Activated CD8-positive, alpha-beta memory T cell treated with anti-CD3 and anti-CD28 coated beads, Interleukin-2, amount 10 ng/mL, durations not matched to agents 7 days and 5 days (primary cell): ENCODE data around the gene PLK5. TPM values are rescaled to one million over a fixed set of nuclear protein-coding genes. Genes with fewer than 3 reads are reported as not detected.
A peak's percentile ranks its signal among the peaks of the same experiment; 100 is the strongest.
"Not testable (repeated sequence)": the region's sequence is repeated elsewhere in the genome, so short reads cannot be mapped to it uniquely, and the experiment has no call there.

Source experiments
- ATAC-seq: fragments of 150-1000 bp; cut with Tn5 transposase; one replicate; pipeline ENCODE4 v1.10.0; 2021; ENCODE audit warnings: moderate library complexity
- CTCF ChIA-PET: fragments of 350-600 bp; sonication (Branson Sonifier 250); formaldehyde crosslinking; loops from one replicate; lab custom pipeline; 2021; ENCODE audit warnings: antibody characterized with exemption; lab: Charles Lee
- DNase-seq: peaks from one replicate; pipeline ENCODE4 v3.0.0-alpha.2; 2020
- H3K27ac Mint-ChIP-seq: one replicate; pipeline ENCODE4 v1.8.0; 2021; ENCODE audit warnings: mild to moderate bottlenecking, mixed read lengths
- H3K27me3 Mint-ChIP-seq: one replicate; pipeline ENCODE4 v1.8.0; 2021; ENCODE audit warnings: mixed read lengths
- H3K36me3 Mint-ChIP-seq: one replicate; pipeline ENCODE4 v1.8.0; 2021; ENCODE audit warnings: mild to moderate bottlenecking, mixed read lengths
- H3K4me1 Mint-ChIP-seq: one replicate; pipeline ENCODE4 v1.8.0; 2021; ENCODE audit warnings: mixed read lengths
- H3K4me3 Mint-ChIP-seq: one replicate; pipeline ENCODE4 v1.8.0; 2021; ENCODE audit warnings: mild to moderate bottlenecking, moderate library complexity, mixed read lengths
- H3K9me3 Mint-ChIP-seq: one replicate; pipeline ENCODE4 v1.8.0; 2022; ENCODE audit warnings: low read depth, mixed read lengths
- total RNA-seq, 2 experiments: library from RNA; stranded (reverse); gene quantifications; one replicate each; pipeline ENCODE4 v1.2.3, GENCODE V29; 2021

PLK5 gene
- total RNA-seq, 2 experiments from 2014 or later, result not detected

DNA sequence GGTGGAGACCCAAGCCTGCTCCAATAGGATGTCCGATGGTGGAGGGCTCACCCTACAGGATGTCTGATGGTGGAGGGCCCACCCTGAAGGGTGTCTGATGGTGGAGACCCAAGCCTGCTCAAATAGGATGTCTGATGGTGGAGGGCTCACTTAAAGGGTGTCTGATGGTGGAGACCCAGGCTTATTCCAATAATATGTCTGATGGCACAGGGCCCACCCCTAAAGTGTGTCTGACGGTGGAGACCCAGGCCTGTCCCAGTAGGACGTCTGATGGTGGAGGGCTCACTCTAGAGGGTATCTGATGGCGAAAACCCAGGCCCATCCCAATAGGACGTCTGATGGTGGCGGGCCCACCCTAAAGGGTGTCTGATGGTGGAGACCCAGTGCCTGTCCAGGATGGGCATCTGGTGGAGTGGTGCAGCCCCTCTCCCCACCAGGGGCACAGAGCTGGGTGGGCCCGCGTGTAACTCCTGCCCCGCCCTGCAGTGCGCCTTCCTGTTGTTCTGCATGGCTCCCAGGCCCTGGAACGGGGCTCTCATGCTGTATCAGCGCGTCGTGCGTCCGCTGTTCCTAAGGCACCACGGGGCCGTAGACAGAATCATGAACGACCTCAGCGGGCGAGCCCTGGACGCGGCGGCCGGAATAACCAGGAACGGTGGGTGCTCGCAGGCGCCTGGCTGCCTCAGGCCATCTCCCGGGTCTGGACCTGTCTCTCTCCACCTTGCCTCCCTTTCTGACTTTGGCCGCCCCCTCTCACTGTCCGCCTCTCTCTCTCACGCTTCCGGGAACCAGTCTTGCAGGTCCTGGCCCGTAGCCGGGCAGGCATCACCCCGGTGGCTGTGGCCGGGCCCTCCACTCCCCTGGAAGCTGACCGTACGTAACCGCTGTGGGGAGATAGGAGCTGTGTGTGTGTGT, 27.8 kb upstream of the PLK5 start:
- CTCF ChIA-PET, result no interaction called here
- no peaks in the 10 kb centered on the region for H3K9me3 Mint-ChIP-seq
- DNase-seq (no peak), ATAC-seq (no peak)
- H3K27me3 Mint-ChIP-seq, result peaks cover 9% of the 10 kb centered on the region
- H3K36me3 Mint-ChIP-seq, result no peaks in the 10 kb centered on the region
- H3K4me3 Mint-ChIP-seq, result no peak overlapping the region
- no peak overlapping the region for H3K27ac Mint-ChIP-seq
- peaks cover 3% of the 10 kb centered on the region for H3K4me1 Mint-ChIP-seq

DNA sequence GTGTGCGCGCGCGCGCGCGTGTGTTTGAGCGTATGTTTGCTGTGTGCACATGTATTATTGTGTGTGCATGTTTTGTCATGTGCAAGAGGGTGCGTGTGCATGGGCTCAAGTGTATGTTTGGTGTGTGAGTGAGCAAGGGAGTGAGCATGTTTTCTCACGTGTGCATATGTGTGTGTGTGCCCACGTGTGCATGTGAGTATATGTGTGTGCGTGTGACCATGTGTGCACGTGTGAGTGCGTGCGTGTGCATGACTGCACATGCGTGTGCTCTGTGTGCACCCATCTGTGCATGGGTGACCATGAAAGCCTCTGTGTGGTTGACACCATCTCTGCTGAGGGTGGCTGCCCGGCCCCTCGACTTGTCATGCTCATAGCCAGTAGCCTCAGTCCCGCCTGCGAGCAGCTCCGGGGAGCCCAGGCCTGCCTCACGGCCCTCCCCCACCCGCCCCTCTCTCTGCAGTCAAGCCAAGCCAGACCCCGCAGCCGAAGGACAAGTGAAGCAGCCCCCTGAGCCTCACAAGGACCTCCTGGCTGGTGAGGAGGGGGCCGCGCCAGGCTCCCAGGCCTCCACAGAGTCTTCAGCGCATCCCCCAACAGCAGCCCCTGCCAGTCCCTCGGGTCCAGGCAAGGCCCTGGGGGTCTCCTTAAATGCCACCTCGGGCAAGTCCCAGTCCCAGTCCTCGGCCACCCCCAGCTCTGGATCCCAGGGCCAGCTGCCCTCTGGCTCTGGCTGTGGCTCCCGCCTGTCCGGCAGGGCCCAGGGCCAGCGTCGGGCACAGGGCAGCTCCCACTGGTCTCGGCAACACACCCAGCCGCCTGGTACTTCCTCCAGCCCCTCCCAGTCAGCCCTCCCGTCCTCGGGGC, 26.9 kb upstream of the PLK5 start:
- no peaks in the 10 kb centered on the region for H3K36me3 Mint-ChIP-seq
- no peaks in the 10 kb centered on the region for H3K9me3 Mint-ChIP-seq
- DNase-seq (no peak), ATAC-seq (no peak)
- H3K4me1 Mint-ChIP-seq, result peaks cover under 1% of the 10 kb centered on the region
- CTCF ChIA-PET, result no interaction called here
- H3K4me3 Mint-ChIP-seq, result no peak overlapping the region
- no peak overlapping the region for H3K27ac Mint-ChIP-seq
- peaks cover 4% of the 10 kb centered on the region for H3K27me3 Mint-ChIP-seq

DNA sequence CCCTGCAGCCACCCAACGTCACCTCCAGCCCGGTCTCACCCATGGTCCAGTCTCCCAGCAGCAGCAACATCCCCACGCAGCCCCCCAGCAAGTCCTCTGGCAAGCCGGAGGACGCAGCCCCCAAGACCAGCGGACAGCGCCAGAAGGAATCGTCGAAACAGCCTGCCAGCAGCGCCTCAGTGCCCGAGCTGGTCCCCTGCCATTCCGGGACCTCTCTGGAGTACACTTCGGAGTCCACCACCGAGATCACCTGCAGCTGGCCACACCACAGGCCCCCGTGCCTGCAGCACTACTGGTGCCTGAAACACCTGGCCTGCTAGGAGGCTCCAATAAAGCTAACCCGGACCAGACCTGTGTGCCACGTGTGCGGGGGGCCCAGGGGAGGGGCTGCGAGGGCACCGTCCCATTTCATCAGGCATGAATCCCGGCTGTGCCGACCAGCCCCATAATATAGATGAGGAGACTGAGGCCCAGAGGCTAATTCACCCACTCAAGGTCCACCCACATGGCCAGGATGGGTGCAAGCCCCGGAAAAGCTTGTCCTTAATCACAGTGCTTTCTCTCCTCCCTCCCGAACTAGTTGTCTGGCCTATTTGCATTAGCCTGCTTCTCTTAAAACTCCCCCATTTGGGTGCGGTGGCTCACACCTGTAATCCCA, 26.2 kb upstream of the PLK5 start:
- CTCF ChIA-PET, result no interaction called here
- peaks cover 2% of the 10 kb centered on the region for H3K27me3 Mint-ChIP-seq
- peaks cover 2% of the 10 kb centered on the region for H3K4me1 Mint-ChIP-seq
- H3K36me3 Mint-ChIP-seq, result no peaks in the 10 kb centered on the region
- DNase-seq, result no peak
- no peak overlapping the region for H3K27ac Mint-ChIP-seq
- no peak for ATAC-seq
- no peak overlapping the region for H3K4me3 Mint-ChIP-seq
- H3K9me3 Mint-ChIP-seq, result no peaks in the 10 kb centered on the region

DNA sequence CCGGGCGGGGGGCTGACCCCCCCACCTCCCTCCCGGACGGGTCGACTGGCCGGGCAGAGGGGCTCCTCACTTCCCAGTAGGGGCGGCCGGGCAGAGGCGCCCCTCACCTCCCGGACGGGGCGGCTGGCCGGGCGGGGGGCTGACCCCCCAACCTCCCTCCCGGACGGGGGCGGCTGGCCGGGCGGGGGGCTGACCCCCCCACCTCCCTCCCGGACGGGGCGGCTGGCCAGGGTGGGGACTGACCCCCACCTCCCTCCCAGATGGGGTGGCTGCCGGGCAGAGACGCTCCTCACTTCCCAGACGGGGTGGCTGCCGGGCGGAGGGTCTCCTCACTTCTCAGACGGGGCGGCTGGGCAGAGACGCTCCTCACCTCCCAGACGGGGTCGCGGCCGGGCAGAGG, 24.6 kb upstream of the PLK5 start:
- H3K4me3 Mint-ChIP-seq, H3K36me3 Mint-ChIP-seq, ATAC-seq, DNase-seq, H3K9me3 Mint-ChIP-seq, CTCF ChIA-PET, H3K4me1 Mint-ChIP-seq, H3K27ac Mint-ChIP-seq: not testable (repeated sequence)
- H3K27me3 Mint-ChIP-seq, result peaks cover 11% of the 10 kb centered on the region

DNA sequence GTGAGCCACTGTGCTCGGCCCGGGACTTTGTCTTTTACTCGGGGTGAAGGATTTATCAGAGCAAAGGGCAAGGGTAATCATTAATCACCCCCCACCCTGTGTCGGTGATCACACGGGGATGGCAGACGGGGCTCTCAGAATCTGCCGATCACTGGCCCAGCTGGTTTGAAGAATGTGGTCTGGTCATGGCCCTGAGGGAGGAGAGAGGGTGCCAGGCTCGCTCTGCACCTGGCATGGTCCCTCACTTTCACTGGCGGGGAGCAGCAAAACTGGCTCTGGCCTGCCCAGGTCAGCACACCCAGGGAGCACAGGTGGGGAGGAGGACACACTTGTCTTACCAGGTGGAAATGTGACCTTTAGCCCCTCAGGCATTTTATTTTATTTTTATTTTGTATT, 22.7 kb upstream of the PLK5 start:
- Mint-ChIP-seq H3K4me1 (peaks cover 4% of the 10 kb centered on the region), H3K4me3 (no peak overlapping the region), H3K9me3 (peaks cover under 1% of the 10 kb centered on the region), H3K27me3 (peaks cover 16% of the 10 kb centered on the region), H3K27ac (no peak overlapping the region), H3K36me3 (no peaks in the 10 kb centered on the region)
- CTCF ChIA-PET, result interaction anchor here (1.0 to 2.0 kb wide), 2 partner anchors 10 kb away, joined by 4 to 6 read pairs; partner anchors contain the start of gene REEP6
- DNase-seq (no peak), ATAC-seq (peak; percentile 21)

DNA sequence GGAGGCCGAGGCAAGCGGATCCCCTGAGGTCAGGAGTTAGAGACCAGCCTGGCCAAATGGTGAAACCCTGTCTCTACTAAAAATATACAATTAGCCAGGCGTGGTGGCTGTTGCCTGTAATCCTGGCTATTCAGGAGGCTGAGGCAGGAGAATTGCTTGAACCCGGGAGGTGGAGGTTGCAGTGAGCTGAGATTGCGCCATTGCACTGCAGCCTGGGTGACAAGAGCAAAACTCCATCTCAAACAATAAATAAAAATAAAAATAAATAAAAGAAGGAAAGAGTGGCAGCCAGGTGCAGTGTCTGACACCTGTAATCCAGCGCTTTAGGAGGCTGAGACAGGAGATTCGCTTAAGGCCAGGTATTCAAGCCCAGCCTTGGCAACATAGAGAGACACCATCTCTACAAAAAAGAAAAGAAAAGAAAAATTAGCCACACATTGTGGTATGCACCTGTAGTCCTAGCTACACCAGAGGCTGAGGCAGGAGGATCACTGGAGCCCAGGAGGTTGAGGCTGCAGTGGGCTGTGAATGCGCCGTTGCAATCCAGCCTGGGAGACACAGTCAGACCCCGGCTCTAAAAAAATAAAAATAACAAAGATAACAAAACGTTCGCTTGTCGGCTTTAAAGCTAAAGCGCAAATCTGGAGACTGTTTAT, 21.3 kb upstream of the PLK5 start:
- Mint-ChIP-seq H3K36me3 (no peaks in the 10 kb centered on the region), H3K27ac (peak overlapping the region; percentile 49), H3K9me3 (peaks cover 2% of the 10 kb centered on the region), H3K4me3 (no peak overlapping the region), H3K27me3 (peaks cover 16% of the 10 kb centered on the region), H3K4me1 (peaks cover 5% of the 10 kb centered on the region)
- CTCF ChIA-PET, result interaction anchor here (0.7 to 2.0 kb wide), 4 partner anchors 11 to 170 kb away, joined by 3 to 4 read pairs (median 4); no protein-coding TSS in a partner anchor
- no peak for DNase-seq
- no peak for ATAC-seq

DNA sequence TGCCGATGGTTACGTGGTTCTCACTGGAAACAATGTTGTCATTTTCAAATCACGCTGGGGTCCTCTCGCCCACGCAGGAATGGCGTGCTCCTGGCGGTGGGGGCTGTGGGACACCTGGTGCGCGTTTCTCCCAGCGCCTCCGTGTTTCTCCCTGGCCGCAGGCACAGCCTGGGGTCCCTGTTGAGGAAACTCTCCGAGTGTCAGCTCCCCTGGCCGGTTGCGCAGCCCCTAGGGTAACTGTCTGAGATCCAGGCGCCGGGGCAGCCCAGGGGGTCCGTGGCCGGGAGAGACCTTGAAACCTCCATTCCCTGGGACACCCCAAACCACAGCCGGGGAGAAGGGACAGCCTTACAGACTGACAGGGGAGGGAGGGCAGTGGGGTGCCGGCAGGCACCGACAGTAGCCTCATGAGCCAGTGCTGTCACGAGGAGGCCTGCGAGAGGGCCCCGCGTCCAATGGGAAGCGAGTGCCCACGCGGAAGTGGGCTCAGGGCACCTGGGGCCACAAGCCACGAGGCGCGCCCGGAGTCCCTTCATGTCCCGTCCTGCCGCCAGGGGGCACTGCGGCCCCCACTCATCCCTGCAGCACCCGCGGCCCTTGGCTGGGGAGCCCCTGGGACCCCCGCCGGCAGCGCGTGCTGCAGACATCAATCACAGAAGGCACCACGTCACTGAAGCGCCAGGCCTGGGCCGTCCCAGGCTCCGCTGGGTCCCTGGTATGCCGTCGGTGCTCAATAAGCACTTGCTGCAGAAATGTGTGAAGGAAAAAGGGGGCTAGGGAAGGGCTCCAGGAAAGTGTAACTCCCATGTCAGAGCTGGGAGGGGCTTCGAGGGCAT, 20.6 kb upstream of the PLK5 start:
- CTCF ChIA-PET, result interaction anchor here (0.7 to 2.0 kb wide), 4 partner anchors 12 to 169 kb away, joined by 3 to 4 read pairs (median 4); no protein-coding TSS in a partner anchor

DNA sequence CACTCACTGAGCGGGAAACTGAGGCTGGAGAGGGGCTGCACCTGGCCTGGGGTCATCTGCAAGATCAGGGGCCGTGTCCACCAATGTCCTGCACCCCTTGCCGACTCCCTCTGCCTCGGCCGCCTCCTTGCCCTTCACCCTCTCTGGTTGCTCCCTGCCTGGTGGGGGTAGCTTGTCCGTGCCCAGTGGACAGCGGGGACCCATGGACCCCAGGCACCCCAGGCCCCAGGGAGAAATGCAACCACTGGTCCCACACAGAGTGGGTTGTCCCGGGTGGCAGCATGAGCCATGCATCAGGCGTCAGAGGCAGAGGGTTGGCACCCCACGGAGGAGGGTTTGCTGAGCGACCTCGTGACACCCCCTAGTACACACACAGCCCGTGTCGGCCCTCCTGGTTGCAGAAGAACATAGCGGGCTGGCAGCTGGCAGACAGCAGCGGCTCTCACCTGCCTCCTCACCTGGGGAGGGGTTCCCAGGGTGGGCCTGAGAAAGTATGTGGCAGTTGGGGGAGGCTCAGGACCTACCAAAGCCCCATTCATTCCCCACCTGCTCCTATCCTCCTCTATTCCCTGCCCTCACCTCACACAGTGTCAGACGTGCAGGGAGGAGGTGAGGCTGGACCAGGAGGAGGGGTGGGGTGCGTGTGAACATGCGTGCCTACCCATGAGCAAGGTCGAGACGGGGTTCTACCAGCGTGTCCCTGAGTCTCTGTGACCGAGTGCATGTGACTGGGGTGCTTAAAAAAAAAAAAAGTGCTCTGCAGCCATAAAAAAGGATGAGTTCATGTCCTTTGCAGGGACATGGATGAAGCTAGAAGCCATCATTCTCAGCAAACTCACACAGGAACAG, 19.7 kb upstream of the PLK5 start:
- no peak for ATAC-seq
- DNase-seq, result no peak
- Mint-ChIP-seq H3K4me3 (no peak overlapping the region), H3K27ac (peak overlapping the region; percentile 24), H3K36me3 (no peaks in the 10 kb centered on the region), H3K9me3 (peaks cover 2% of the 10 kb centered on the region), H3K27me3 (peaks cover 20% of the 10 kb centered on the region), H3K4me1 (peaks cover 9% of the 10 kb centered on the region)
- CTCF ChIA-PET, result no interaction called here

More for the DNA sequence above, 20.6 kb upstream of the PLK5 start:
- ATAC-seq, result peak; percentile 51
- Mint-ChIP-seq H3K27me3 (peaks cover 16% of the 10 kb centered on the region), H3K27ac (no peak overlapping the region), H3K9me3 (peaks cover 2% of the 10 kb centered on the region), H3K4me3 (no peak overlapping the region), H3K4me1 (peaks cover 9% of the 10 kb centered on the region), H3K36me3 (no peaks in the 10 kb centered on the region)
- peak; percentile 75 for DNase-seq

DNA sequence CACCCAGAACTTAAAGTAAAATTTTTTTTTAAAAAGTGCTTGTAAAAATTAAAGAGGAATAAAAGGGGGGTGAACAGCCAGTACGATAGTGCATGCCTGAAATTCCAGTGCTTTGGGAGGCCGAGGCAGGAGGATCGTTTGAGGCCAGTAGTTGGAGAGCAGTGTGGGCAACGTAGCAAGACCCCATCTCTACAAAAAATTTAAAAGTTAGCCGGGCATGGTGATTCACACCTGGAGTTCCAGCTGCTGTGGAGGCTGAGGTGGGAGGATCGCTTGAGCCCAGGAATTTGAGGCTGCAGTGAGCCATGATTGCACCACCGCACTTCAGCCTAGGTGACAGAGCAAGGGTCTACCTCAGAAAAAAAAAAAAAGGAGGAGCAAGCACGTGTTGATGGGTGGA, 18.9 kb upstream of the PLK5 start:
- H3K4me1 Mint-ChIP-seq, result peaks cover 9% of the 10 kb centered on the region
- peaks cover 2% of the 10 kb centered on the region for H3K9me3 Mint-ChIP-seq
- no peak overlapping the region for H3K4me3 Mint-ChIP-seq
- ATAC-seq, result no peak
- H3K27me3 Mint-ChIP-seq, result peaks cover 25% of the 10 kb centered on the region
- no peak for DNase-seq
- H3K27ac Mint-ChIP-seq, result no peak overlapping the region
- no peaks in the 10 kb centered on the region for H3K36me3 Mint-ChIP-seq
- CTCF ChIA-PET, result interaction anchor here (0.6 to 1.6 kb wide), 2 partner anchors 41 to 533 kb away, joined by 4 read pairs; no protein-coding TSS in a partner anchor

DNA sequence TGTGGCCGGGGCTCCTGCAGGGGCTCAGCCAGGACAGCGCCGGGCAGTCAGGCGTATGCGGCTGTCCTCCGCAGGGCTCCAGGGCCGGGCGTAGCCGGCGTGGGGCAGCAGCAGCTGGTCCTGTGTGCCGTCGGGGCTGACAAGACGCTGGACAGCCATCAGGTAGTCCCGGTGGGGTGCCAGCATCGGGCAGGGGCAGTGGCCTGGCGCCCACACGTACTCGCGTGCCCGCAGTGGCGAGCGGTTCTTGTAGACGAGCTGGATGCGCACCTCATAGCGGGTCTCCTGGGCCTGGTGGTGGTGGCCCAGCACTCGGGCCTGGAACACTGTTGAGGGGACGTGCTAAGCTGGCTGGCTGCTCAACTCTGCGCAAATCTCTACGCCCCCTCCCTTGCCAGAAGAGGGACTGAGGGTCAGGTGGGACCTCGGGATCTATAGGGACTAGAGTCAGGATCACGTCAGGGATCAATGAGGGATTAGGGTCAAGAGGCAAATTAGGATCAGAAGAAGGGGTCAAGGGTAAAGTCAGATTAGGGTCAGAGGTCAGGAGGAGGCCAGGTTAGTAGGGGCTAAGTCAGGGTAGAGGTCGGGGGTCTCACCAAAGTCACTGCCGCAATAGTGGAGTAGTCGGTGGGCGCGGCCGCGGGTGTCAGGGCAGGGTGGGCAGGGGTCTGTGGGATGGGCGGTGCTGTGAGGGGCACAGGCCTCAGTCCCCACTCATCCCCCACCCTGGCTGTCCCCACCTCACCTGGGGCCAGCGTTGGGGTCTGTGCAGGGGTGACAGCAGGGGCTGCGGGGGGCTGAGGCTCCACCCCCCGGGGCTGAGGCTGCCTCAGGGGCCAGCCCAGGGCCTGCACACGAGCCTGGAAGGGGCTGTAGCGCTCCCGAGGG, 17.6 kb upstream of the PLK5 start:
- H3K4me1 Mint-ChIP-seq, result peaks cover 9% of the 10 kb centered on the region
- H3K9me3 Mint-ChIP-seq, result peaks cover 2% of the 10 kb centered on the region
- H3K4me3 Mint-ChIP-seq, result no peak overlapping the region
- H3K27me3 Mint-ChIP-seq, result peaks cover 33% of the 10 kb centered on the region
- H3K36me3 Mint-ChIP-seq, result no peaks in the 10 kb centered on the region
- ATAC-seq (no peak), DNase-seq (no peak)
- CTCF ChIA-PET, result interaction anchor here (1.6 kb wide), 1 partner anchor 40 kb away, joined by 4 read pairs; no protein-coding TSS in a partner anchor
- H3K27ac Mint-ChIP-seq, result no peak overlapping the region
